SK-N-MC (cell line): ENCODE measurements around the gene CCHCR1.
A peak's percentile ranks its signal among the peaks of the same experiment; 100 is the strongest.

Experiments
- DNase-seq: peaks from one replicate; pipeline ENCODE4 v3.0.0-alpha.2; 2011; ENCODE audit warnings: low read depth, low spot score
- H3K27ac ChIP-seq: fragments of 200-600 bp; sonication (generic); 2 replicates; pipeline ENCODE4 v1.5.1; 2016; ENCODE audit warnings: mixed run types
- H3K36me3 ChIP-seq: fragments of 200-600 bp; sonication (generic); 2 replicates; pipeline ENCODE4 v1.6.1; 2017; ENCODE audit warnings: antibody characterized with exemption, low read length, mixed read lengths; ENCODE audit not compliant: insufficient read depth
- H3K4me3 ChIP-seq: fragments of 200-600 bp; sonication (generic); 2 replicates; pipeline ENCODE4 v1.5.1; 2016
- H3K9ac ChIP-seq: fragments of 200-600 bp; sonication (generic); 2 replicates; pipeline ENCODE4 v1.8.0; 2017; ENCODE audit warnings: mixed run types, mixed read lengths; ENCODE audit not compliant: insufficient read length
- H3K9me3 ChIP-seq: fragments of 200-600 bp; sonication (generic); 2 replicates; pipeline ENCODE4 v1.6.1; 2017; ENCODE audit warnings: low read depth, mild to moderate bottlenecking, antibody characterized with exemption, low read length, moderate library complexity, mixed read lengths
- EZH2 ChIP-seq: fragments of 200-600 bp; sonication (generic); IDR thresholded peaks from one replicate; pipeline ENCODE4 v1.6.1; 2017; ENCODE audit warnings: antibody characterized with exemption
- FOXP2 ChIP-seq: optimal IDR thresholded peaks from 2 replicates; pipeline ENCODE3; 2011; ENCODE audit warnings: mild to moderate bottlenecking, moderate library complexity; ENCODE audit not compliant: insufficient read depth; ENCODE audit errors: extremely low read length, control extremely low read depth
- POLR2AphosphoS5 ChIP-seq: IDR thresholded peaks from 2 replicates; pipeline ENCODE4 v1.6.1; 2012; ENCODE audit warnings: mild to moderate bottlenecking, low read depth, low read length, borderline replicate concordance

CCHCR1 gene

DNA sequence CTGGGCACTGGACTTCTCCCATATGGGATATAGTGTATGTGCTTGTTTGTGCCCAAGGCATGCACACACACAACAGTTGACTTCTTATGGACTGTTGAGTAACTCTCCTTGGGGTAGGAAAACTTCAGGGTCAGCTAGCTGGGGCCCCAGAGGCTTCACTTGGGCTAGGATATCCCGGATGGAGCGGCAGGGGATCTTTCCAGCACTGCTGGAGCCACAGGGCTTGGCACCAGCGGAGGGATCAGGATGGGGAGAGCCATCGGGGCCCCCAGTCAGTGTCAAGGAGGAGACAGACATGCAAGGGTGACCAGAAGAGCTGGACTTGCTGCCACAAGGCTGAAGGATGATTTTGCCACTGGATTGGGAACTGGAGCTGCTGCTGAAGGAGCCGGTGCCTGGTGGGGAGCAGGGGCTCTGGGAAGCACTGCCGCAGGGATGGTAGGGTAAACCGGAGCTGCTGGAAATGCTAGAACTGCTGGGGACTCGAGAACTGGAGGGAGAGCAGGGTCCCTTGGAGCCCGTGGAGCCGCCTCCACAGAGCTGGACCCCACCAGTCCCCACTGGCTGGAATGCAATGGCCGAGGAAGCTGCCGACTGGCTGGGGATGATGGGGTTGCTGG is 41.6 kb downstream of the CCHCR1 start:
- Histone ChIP-seq H3K36me3 (no peaks in the 10 kb centered on the region), H3K27ac (no peak overlapping the region), H3K4me3 (no peak overlapping the region), H3K9me3 (no peaks in the 10 kb centered on the region), H3K9ac (no peak overlapping the region)
- no peak for DNase-seq
- no peak for TF ChIP-seq EZH2
- TF ChIP-seq FOXP2, result no peak
- no peak for TF ChIP-seq POLR2AphosphoS5

DNA sequence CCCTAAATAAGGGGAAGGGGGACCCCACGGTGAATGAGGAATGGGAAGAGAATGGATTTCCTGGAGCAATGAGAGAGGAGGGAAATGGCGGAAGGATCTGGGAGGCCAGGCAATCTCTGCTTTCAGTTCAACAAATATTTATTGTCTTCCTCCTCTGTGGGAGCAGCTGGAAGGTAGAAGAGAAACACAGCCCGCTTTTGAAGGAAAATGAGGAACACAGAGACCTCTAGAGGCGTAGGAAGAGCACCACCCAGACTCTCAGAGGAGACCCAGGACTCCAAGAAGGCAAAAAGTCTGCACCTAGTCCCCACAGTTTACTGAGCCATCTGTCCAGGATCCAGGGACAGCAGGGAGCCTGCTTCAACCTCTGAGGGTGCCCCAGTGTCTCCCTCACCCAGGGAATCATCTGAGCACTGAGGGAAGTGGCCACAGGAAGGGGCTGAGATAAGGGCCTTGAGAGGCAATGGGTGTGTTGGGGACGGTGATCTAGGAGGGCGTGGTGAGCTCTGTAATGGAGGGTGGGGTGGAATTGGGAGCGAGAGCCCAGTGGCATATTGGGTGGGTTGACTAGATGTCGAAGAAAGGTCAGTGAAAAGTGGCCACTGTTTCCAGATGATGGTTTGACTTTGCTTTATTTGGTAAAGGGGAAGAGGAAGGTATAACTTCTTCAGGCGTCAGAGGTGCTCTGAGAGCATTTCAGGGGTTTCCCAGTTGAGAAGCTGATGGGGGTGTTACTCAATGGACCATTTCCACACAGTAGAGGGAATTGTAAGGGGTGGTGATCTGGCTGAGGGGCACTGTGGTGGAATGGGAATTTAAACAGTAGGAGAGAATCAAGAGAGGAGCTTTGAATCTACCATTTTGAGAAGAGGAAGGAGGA is 42.4 kb downstream of the CCHCR1 start:
- no peak overlapping the region for H3K4me3 ChIP-seq
- no peak overlapping the region for H3K27ac ChIP-seq
- no peak overlapping the region for H3K9ac ChIP-seq
- no peak for DNase-seq
- no peaks in the 10 kb centered on the region for H3K9me3 ChIP-seq
- no peaks in the 10 kb centered on the region for H3K36me3 ChIP-seq
- TF ChIP-seq EZH2 (no peak), POLR2AphosphoS5 (no peak), FOXP2 (no peak)

DNA sequence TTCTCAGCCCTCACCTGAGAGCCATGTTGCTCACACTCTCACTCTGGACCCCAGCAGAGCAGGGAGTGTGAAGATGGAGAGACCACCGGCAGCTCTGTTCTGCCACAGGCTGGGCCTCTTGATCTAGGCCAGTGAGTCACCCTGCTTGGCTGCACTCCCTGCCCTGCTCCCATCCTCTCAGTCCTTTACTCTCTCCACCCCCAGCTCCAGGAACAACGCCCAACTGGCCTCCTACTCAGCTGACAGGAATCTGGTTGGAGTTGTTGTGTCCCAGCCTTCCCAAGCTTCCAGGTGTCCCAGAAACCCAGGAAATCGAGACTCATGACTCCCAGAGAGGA is 43.1 kb downstream of the CCHCR1 start, which contains the start of gene PSORS1C1:
TSS of gene PSORS1C1 (plus strand) at position 260 of the 338 bp plus-strand sequence. CDS start 14,833 bp downstream, outside the sequence.
- DNase-seq, result no peak
- H3K9me3 ChIP-seq, result no peaks in the 10 kb centered on the region
- TF ChIP-seq POLR2AphosphoS5 (no peak), EZH2 (no peak), FOXP2 (no peak)
- H3K9ac ChIP-seq, result no peak within 1 kb of the TSS
- 0 out of 2 replicates have a peak within 1 kb of the TSS, but pooled peaks have one; percentile 0 for H3K4me3 ChIP-seq
- H3K36me3 ChIP-seq, result no peaks in the 10 kb centered on the region
- no peak within 1 kb of the TSS for H3K27ac ChIP-seq

DNA sequence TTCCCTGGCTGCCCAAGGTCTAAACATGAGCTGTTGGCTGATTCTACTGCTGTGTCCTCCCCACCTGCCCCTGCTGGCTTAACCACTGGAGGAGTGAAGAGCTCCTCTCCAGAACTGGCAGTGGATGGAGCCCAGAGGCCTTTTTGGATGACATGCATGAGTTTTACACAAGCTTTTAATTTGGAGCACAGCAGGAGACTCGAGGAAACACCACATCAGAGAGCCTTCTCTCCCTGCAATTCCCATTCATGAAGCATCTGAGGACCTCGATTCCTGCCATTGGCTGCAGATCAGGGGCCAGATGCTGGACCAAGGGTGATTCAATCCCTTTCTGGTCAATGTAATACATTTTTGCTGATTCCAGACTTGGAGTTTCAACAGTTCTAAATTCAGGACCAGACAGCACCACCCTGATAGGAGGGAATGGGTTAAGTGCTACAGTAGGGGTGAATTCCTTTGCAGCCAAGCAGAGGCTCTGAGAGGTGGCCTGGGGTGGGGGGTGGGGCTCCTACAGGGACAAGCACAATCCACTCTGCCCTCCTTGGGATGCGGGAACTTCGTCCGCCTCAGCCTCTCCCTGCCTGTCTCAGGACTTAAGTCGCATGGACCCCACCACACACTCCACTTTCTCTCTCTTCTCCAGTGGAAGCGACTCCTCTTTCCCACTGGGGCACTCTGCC is 43.6 kb downstream of the CCHCR1 start:
- Histone ChIP-seq H3K9me3 (no peaks in the 10 kb centered on the region), H3K36me3 (no peaks in the 10 kb centered on the region), H3K4me3 (0 out of 2 replicates have a peak overlapping the region, but pooled peaks have one; percentile 0), H3K27ac (no peak overlapping the region), H3K9ac (no peak overlapping the region)
- TF ChIP-seq EZH2 (no peak), POLR2AphosphoS5 (no peak), FOXP2 (no peak)
- DNase-seq, result no peak

DNA sequence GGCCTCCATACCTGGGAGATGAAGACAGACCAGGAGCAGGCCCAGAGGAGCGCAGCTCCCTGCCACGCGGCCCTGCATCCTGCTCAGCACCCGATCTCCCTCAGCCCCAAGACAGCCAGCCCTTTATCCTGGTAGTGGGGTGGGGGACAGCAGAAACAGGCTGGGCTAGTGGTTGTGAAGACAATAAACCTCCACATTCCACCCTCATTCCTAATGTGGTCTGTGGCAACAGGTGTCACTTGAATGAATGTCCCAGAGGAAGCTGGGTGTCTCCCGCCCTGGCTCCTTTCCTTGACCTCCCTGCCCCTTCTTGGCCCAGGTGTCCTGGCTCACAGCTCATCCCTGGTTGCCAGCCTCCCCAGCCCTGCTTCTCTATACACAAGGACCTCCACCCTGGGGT is 45.1 kb downstream of the CCHCR1 start, which contains the start of gene C6orf15:
TSS of gene C6orf15 (minus strand) at position 98 of the 400 bp plus-strand sequence. CDS start at position 78, 20 bp downstream.
- no peaks in the 10 kb centered on the region for H3K36me3 ChIP-seq
- TF ChIP-seq EZH2 (no peak), POLR2AphosphoS5 (no peak), FOXP2 (no peak)
- no peak for DNase-seq
- no peak within 1 kb of the TSS for H3K4me3 ChIP-seq
- H3K27ac ChIP-seq, result no peak within 1 kb of the TSS
- H3K9ac ChIP-seq, result no peak within 1 kb of the TSS
- no peaks in the 10 kb centered on the region for H3K9me3 ChIP-seq

GRCh38 chr6:31111712-31112111 is 45.9 kb downstream of the CCHCR1 start:
- no peak for DNase-seq
- Histone ChIP-seq H3K36me3 (no peaks in the 10 kb centered on the region), H3K27ac (no peak overlapping the region), H3K9me3 (no peaks in the 10 kb centered on the region), H3K4me3 (no peak overlapping the region), H3K9ac (no peak overlapping the region)
- TF ChIP-seq POLR2AphosphoS5, result no peak
- no peak for TF ChIP-seq EZH2
- TF ChIP-seq FOXP2, result no peak

DNA sequence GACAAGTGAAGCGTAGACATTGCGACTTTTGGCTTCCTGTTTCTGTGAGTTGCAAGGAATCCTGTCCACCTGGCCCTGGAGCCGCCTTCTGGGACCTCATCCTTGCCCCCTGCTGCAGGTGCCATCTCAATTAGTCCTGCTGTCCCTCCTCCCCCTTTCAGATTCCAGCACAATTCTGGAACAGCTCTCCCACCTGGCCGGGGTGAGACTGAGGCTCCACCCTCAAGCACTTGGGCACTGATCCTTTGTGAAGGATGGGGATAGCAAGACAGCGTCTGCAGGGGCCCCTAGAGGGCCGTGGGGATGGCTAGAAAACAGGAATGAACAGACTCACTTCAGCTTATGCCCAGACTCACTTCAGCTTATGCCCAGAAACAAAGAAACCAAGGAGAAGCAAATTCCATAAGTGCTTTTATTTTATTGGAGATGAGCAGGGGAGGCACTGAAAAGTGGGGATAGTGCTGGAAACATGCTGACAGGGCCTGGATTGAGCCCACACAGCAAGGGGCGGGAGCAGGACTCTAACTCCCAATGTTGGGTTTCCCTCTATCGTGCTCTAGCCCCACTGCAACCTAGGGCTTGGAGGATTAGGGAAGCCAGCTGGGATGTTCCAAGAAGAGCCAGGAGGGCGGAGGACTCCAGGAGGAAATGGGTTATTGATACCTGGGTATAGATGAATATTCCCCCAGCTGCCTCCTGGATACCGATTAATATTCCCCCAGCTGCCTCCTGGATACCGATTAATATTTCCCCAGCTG is 46.6 kb downstream of the CCHCR1 start:
- no peak overlapping the region for H3K9ac ChIP-seq
- TF ChIP-seq FOXP2 (no peak), EZH2 (no peak), POLR2AphosphoS5 (no peak)
- no peak for DNase-seq
- H3K9me3 ChIP-seq, result no peaks in the 10 kb centered on the region
- H3K4me3 ChIP-seq, result no peak overlapping the region
- H3K27ac ChIP-seq, result no peak overlapping the region
- H3K36me3 ChIP-seq, result no peaks in the 10 kb centered on the region
